GM12878 (cell line): Measurements from ENCODE around the gene TBX15. TPM values are rescaled to one million over a fixed set of nuclear protein-coding genes. Genes with fewer than 3 reads are reported as not detected.

Experiments used
- ATAC-seq: fragments of 200-7000 bp; cut with Tn5 transposase; 3 replicates; pipeline ENCODE4 v1.9.1; 2020; ENCODE audit warnings: mild to moderate bottlenecking, moderate library complexity
- BruUV-seq: library from RNA; stranded (reverse); fragments of 400-500 nt; replicated peaks from 2 replicates; lab custom pipeline; 2021; lab: Mats Ljungman, UMichigan
- CTCF ChIA-PET: fragments of 300-600 bp; sonication (Branson Sonifier 250); formaldehyde crosslinking; extraction: SDS; loops from one replicate; lab custom pipeline; 2021; ENCODE audit warnings: inconsistent platforms; lab: Yijun Ruan, JAX
- POLR2A ChIA-PET: fragments of 350-600 bp; formaldehyde crosslinking; extraction: SDS; loops from one replicate; lab custom pipeline; 2021; ENCODE audit warnings: inconsistent platforms; lab: Charles Lee
- RAD21 ChIA-PET: fragments of 300-600 bp; sonication (Branson Sonifier 250); formaldehyde crosslinking; loops from one replicate; lab custom pipeline; 2023; ENCODE audit warnings: antibody characterized with exemption; ENCODE audit not compliant: unreplicated experiment; lab: Charles Lee
- SMC1A ChIA-PET: fragments of 300-600 bp; sonication (Branson Sonifier 250); formaldehyde crosslinking; loops from one replicate; lab custom pipeline; 2023; ENCODE audit not compliant: unreplicated experiment, uncharacterized antibody; lab: Charles Lee
- DNase-seq: peaks from one replicate; pipeline ENCODE4 v3.0.0-alpha.2; 2011; ENCODE audit warnings: low read depth, low spot score
- FAIRE-seq: peaks from 3 replicates; lab custom pipeline; 2011; peaks lifted over from hg19 to GRCh38; lab: Jason Lieb, UNC
- H2AFZ ChIP-seq: 2 replicates; pipeline ENCODE4 v1.6.0; 2011; ENCODE audit warnings: low read depth, low read length, control low read depth; ENCODE audit not compliant: control insufficient read depth
- H3K27ac ChIP-seq: 2 replicates; pipeline ENCODE4 v1.5.1; 2011; ENCODE audit warnings: control low read depth; ENCODE audit not compliant: control insufficient read depth, insufficient read depth
- H3K27me3 ChIP-seq, 2 experiments: replicated peaks in 1 of 2; 2 replicates each; pipeline versions ENCODE4 v1.6.0 to v1.6.1; 2011; ENCODE audit warnings: low read length in 1 of 2; ENCODE audit not compliant: control insufficient read depth in 2 of 2, insufficient read depth in 2 of 2
- H3K36me3 ChIP-seq, 2 experiments: 2 replicates each; pipeline ENCODE4 v1.5.1; 2011; ENCODE audit warnings: low read length in 1 of 2; ENCODE audit not compliant: control insufficient read depth in 2 of 2, insufficient read depth in 2 of 2
- H3K4me1 ChIP-seq: 2 replicates; pipeline ENCODE4 v1.6.1; 2011; ENCODE audit warnings: mild to moderate bottlenecking, low read length, moderate library complexity, mixed read lengths; ENCODE audit not compliant: control insufficient read depth, insufficient read depth
- H3K4me2 ChIP-seq: 2 replicates; pipeline ENCODE4 v1.6.0; 2011; ENCODE audit warnings: control low read depth; ENCODE audit not compliant: control insufficient read depth, insufficient read depth
- H3K4me3 ChIP-seq: fragments of 200-600 bp; sonication (generic); 2 replicates; pipeline ENCODE4 v1.5.1; 2016
- H3K79me2 ChIP-seq: 2 replicates; pipeline ENCODE4 v1.6.0; 2011; ENCODE audit warnings: low read length; ENCODE audit not compliant: control insufficient read depth, insufficient read depth
- H3K9ac ChIP-seq: 2 replicates; pipeline ENCODE4 v1.8.0; 2011; ENCODE audit warnings: low read length, control low read depth, mixed read lengths; ENCODE audit not compliant: control insufficient read depth, insufficient read depth
- H3K9me3 ChIP-seq: replicated peaks from 3 replicates; pipeline ENCODE4 v1.5.1; 2011; ENCODE audit warnings: mild to moderate bottlenecking, low read length; ENCODE audit not compliant: control insufficient read depth, insufficient read depth
- H4K20me1 ChIP-seq: 2 replicates; pipeline ENCODE4 v1.6.0; 2011; ENCODE audit not compliant: control insufficient read depth, insufficient read depth
- IKZF1 ChIP-seq: fragments of 450-650 bp; conservative IDR thresholded peaks from 2 replicates; pipeline ENCODE4 v1.6.1; 2017; ENCODE audit warnings: antibody characterized with exemption, mild to moderate bottlenecking
- NFXL1 ChIP-seq: fragments of 450-650 bp; IDR thresholded peaks from 2 replicates; pipeline ENCODE4 v1.6.1; 2017; ENCODE audit warnings: antibody characterized with exemption, mild to moderate bottlenecking, borderline replicate concordance
- RAD21 ChIP-seq: IDR thresholded peaks from 2 replicates; pipeline ENCODE4 v1.6.1; 2011; ENCODE audit warnings: mild to moderate bottlenecking, low read depth, low read length, moderate library complexity; ENCODE audit not compliant: insufficient read depth
- SMAD5 ChIP-seq: IDR thresholded peaks from 2 replicates; pipeline ENCODE4 v1.6.1; 2016; ENCODE audit warnings: antibody characterized with exemption, low read depth
- SMC3 ChIP-seq: IDR thresholded peaks from 2 replicates; pipeline ENCODE4 v1.6.1; 2011; ENCODE audit warnings: low read length, improper control_type of control experiment, borderline replicate concordance
- SUZ12 ChIP-seq: fragments of 200-600 bp; sonication (generic); IDR thresholded peaks from one replicate; pipeline ENCODE4 v1.6.1; 2018; ENCODE audit warnings: antibody characterized with exemption, mild to moderate bottlenecking; ENCODE audit not compliant: unreplicated experiment
- ZNF384 ChIP-seq: IDR thresholded peaks from 2 replicates; pipeline ENCODE4 v1.6.1; 2012; ENCODE audit warnings: low read depth, mild to moderate bottlenecking, low read length, improper control_type of control experiment, borderline replicate concordance
- WGBS: methylation state at CpG from one replicate; pipeline ENCODE4 v1.1.6; 2016; ENCODE audit warnings: low lambda C conversion rate; ENCODE audit not compliant: insufficient replicate concordance, insufficient coverage; ENCODE audit errors: missing lambda C conversion rate; 5-methylcytosine and 5-hydroxymethylcytosine counted together
- in situ Hi-C: fragments of 300-500 bp; cut with MboI; formaldehyde crosslinking; loops from 9 replicates; pipeline ENCODE4 v1.14.3; 2018; ENCODE audit warnings: mixed read lengths
- intact Hi-C: fragments of 100-400 bp; cut with micrococcal nuclease; formaldehyde crosslinking; loops from one replicate; pipeline ENCODE4 v1.14.2; 2022; ENCODE audit not compliant: unreplicated experiment
- polyA plus RNA-seq, 11 experiments: library from polyadenylated mRNA; depleted of rRNA in 4 of 11; unstranded in 6 of 11; stranded (reverse) in 5 of 11; fragments of >200 nt; fragmentation: Nextera tagmentation in 4 of 11; fragmentation: Illumina TruSeq in 1 of 11; extraction: Ambion mirVana in 4 of 11; extraction: Trizol in 1 of 11; gene quantifications; 1 replicate in 1 of 11; 2 replicates in 10 of 11; pipeline versions ENCODE4 v1.2.1 to v1.2.3, GENCODE V29; 2011 to 2016; ENCODE audit warnings: inconsistent platforms in 2 of 11, missing spikeins in 2 of 11, low read depth in 1 of 11
- total RNA-seq, 4 experiments: library from RNA; depleted of rRNA in 3 of 4; stranded (reverse); fragments of >200 nt in 3 of 4; fragmentation: Illumina TruSeq in 1 of 4; extraction: Trizol in 1 of 4; gene quantifications; 2 replicates each; pipeline versions ENCODE4 v1.2.1 to v1.2.3, GENCODE V29; 2013 to 2021
- TF ChIP-seq, protein P1 (sequence below), 3 experiments: IDR thresholded peaks in 2 of 3; conservative IDR thresholded peaks in 1 of 3; 2 replicates each; pipeline ENCODE4 v1.5.1; 2011; ENCODE audit warnings: low read depth in 3 of 3, low read length in 3 of 3, mild to moderate bottlenecking in 3 of 3, control low read depth in 2 of 3, moderate library complexity in 2 of 3, inconsistent platforms in 1 of 3, mixed read lengths in 1 of 3; ENCODE audit not compliant: control insufficient read depth in 2 of 3, insufficient read depth in 1 of 3; ENCODE audit errors: extremely low read depth in 1 of 3

The TBX15 gene
- total and polyA plus RNA-seq, 10 of the 15 experiments (the other 5 are each of a cell fraction or from before 2014, with no cell fraction given): 0.64 to 9.4 (median 0.99) TPM

DNA sequence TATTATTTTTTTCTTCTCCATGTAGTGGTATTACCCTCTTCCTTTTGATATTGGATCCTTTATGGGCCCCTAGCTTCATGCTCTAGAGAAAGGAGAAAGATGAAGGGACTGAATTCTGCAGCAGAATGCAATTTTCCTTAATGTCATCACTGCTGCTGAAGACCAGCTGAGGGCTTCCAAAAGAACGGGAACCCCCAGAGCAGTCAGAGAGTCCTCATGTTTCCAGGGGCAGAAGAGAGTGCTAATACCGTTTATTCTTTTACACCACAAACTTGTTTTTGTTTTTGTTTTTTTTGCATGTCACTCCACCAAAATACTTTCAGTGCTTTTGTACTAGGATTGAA is 21.1 kb upstream of the TBX15 start:
- SMC1A ChIA-PET: interaction anchor here (0.6 to 1.9 kb wide), 20 partner anchors 13 to 857 kb away, joined by 3 to 9 read pairs (median 4); no protein-coding TSS in a partner anchor
- no peak for DNase-seq
- POLR2A ChIA-PET: no interaction called here

DNA sequence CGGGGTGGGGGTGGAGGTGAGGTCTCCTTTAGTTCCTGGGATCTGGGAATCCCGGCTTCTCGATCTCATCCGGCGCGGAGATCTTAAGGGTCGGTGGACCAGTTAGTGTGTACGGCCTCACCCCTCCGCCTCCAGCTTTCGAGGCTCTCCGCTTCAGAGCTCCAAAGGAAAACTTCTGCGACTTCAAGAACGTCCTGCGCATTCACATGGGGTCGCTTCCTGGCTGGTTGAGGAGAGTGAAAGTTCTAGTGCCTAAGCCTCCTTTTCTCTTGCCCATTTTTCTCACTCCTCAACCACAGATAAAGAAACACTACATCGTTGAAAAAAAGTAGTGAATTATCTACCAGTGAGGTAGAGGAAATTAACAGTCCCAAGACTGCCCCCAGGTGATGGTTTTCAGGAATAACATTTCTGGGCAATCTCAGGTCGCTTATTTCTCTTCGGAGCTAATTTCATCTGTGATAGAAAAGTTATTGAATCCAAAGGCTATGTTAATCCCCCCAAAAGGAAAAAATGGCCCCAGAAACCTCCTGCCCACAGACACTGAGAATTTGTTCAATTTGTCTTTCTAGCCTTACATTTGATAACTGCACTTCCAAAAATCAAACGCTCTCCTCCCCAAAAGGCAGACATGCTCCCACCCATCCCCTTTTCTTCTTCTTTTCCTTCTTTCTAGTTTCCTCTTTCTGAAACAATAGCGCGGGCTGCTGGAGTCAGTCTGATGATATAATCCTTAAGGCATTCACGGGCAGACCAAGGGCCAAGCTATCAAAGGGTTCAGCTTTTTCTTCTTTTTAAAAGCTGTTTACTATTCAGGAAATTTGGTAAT is 20.6 kb upstream of the TBX15 start:
- in situ Hi-C loops: no loop called here
- Histone ChIP-seq H3K4me1 (no peaks in the 10 kb centered on the region), H3K4me3 (no peak overlapping the region), H4K20me1 (no peaks in the 10 kb centered on the region)
- SMC1A ChIA-PET: interaction anchor here (0.6 to 1.9 kb wide), 24 partner anchors 13 to 857 kb away, joined by 3 to 9 read pairs (median 4); no protein-coding TSS in a partner anchor
- 31% methylated on average over 22 of the region's 22 CpGs for WGBS
- BruUV-seq: no TSS peak
- TF ChIP-seq SMC3 (peak; percentile 81), ZNF384 (peak; percentile 16; the same call in 1 of the 2 replicates), NFXL1 (no peak), RAD21 (peak; percentile 77), SMAD5 (no peak), IKZF1 (0 out of 2 replicates have a peak, but pooled peaks have one; percentile 24)
- TF ChIP-seq, protein P1, sequence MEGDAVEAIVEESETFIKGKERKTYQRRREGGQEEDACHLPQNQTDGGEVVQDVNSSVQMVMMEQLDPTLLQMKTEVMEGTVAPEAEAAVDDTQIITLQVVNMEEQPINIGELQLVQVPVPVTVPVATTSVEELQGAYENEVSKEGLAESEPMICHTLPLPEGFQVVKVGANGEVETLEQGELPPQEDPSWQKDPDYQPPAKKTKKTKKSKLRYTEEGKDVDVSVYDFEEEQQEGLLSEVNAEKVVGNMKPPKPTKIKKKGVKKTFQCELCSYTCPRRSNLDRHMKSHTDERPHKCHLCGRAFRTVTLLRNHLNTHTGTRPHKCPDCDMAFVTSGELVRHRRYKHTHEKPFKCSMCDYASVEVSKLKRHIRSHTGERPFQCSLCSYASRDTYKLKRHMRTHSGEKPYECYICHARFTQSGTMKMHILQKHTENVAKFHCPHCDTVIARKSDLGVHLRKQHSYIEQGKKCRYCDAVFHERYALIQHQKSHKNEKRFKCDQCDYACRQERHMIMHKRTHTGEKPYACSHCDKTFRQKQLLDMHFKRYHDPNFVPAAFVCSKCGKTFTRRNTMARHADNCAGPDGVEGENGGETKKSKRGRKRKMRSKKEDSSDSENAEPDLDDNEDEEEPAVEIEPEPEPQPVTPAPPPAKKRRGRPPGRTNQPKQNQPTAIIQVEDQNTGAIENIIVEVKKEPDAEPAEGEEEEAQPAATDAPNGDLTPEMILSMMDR (IDR thresholded peaks at IDR 0.05 in 2 of 3, conservative IDR thresholded peaks at IDR 0.05 in 1 of 3; ENCODE audit: control insufficient read depth in 2 of 3, extremely low read depth in 1 of 3, insufficient read depth in 1 of 3, low read depth in 3 of 3, low read length in 3 of 3): peak; percentile 43 to 65 (median 53); a peak in 5 of 6 replicates
- TF ChIP-seq, all 136 proteins: peak for 5
- Histone ChIP-seq H2AFZ (no peak overlapping the region), H3K9me3 (peaks cover 4% of the 10 kb centered on the region; the same call in 1 of the 3 replicates), H3K9ac (no peak overlapping the region), H3K79me2 (no peaks in the 10 kb centered on the region), H3K27ac (no peak overlapping the region), H3K27me3 (peaks cover 6 to 10% of the 10 kb centered on the region in 2 experiments), H3K36me3 (no peaks in the 10 kb centered on the region), H3K4me2 (no peak overlapping the region)
- ATAC-seq: peak; percentile 77
- peak; percentile 31 for DNase-seq
- CTCF ChIA-PET: interaction anchor here (0.6 to 5.4 kb wide), 36 partner anchors 8 to 932 kb away, joined by 3 to 28 read pairs (median 4); no protein-coding TSS in a partner anchor
- FAIRE-seq: peak; percentile 66
- POLR2A ChIA-PET: no interaction called here
- intact Hi-C loops: loop anchor here (2.0 to 10.0 kb wide), 3 partner anchors 96 to 858 kb away; no protein-coding TSS in a partner anchor
- RAD21 ChIA-PET: interaction anchor here (0.6 to 2.1 kb wide), 14 partner anchors 14 to 857 kb away, joined by 3 to 12 read pairs (median 4); no protein-coding TSS in a partner anchor

More for the DNA sequence above, 21.1 kb upstream of the TBX15 start:
- ChIA-PET RAD21 (interaction anchor here (0.6 to 2.1 kb wide), 13 partner anchors 15 to 857 kb away, joined by 3 to 12 read pairs (median 5); no protein-coding TSS in a partner anchor), CTCF (interaction anchor here (0.6 to 5.4 kb wide), 29 partner anchors 9 to 932 kb away, joined by 3 to 28 read pairs (median 4); no protein-coding TSS in a partner anchor)
- Histone ChIP-seq H3K4me1 (no peaks in the 10 kb centered on the region), H3K36me3 (no peaks in the 10 kb centered on the region), H3K27me3 (peaks cover 6 to 10% of the 10 kb centered on the region in 2 experiments), H3K9ac (no peak overlapping the region), H3K79me2 (no peaks in the 10 kb centered on the region), H2AFZ (no peak overlapping the region), H3K9me3 (peaks cover 4% of the 10 kb centered on the region; the same call in 1 of the 3 replicates), H4K20me1 (no peaks in the 10 kb centered on the region), H3K27ac (no peak overlapping the region), H3K4me3 (no peak overlapping the region), H3K4me2 (no peak overlapping the region)
- intact Hi-C loops: loop anchor here (2.0 to 10.0 kb wide), 3 partner anchors 97 to 858 kb away; no protein-coding TSS in a partner anchor
- FAIRE-seq (no peak), ATAC-seq (no peak)
- TF ChIP-seq SUZ12: no peak
- in situ Hi-C loops: no loop called here
- 21% methylated on average over 2 of the region's 2 CpGs for WGBS
- no TSS peak for BruUV-seq
